ENCODE data around the gene EGLN2.
"Not testable (repeated sequence)": the region's sequence is repeated elsewhere in the genome, so short reads cannot be mapped to it uniquely, and the experiment has no call there.

EGLN2 gene

DNA sequence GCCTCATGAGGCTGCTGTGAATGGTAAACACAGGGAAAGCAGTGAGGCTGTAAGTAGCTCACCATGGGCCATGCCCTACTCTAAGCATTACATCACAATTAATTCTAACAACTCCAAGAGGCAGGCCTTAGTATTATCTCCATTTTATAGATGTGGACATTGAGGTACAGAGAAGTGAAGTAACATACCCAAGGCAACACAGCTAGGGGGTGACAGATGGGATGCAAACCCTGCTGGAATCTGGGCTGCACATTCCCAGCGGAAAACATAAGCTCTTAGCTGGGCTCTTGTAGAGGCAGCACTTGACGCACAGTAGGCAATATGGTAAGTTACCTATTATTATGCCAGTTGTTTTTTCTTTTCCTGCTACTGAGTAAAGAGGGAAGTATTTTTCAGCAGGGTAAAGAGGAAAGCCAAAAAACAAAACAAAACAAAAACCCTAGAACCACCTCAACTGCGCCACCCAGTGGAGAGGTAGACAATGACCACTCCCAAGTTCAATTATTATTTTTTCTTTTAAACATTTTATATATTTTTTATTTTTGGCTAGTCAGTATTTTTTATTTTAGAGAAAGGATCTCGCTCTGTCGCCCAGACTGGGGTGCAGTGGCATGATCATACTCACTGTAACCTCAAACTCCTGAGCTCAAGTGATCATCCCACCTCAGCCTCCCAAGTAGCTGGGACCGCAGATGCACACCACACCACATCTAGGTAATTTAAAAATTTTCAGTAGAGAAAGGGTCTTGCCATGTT, 20.7 kb downstream of the EGLN2 start:
- DNase-seq (ENCODE audit: low read depth), result not testable (repeated sequence)

DNA sequence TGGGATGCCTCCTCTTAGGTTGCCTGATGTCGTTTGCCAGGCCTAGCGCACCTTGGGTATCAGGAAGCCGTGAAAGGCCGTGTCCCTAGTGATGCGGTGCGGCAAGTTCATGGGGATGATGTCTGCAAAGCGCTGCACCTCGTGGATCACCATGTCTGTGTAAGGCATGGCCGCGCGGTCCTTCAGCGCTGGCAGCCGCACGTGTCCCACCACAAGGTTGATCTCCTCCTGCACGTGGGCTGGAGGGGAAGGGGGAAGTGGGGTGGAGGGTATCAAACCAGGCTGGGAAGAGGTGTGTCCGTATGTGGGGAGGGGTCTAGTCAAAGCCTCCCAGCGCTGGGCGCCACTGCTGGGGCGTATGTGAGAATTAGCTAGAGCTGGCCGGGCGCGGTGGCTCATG, 23.2 kb downstream of the EGLN2 start:
- no peak for DNase-seq (ENCODE audit: low read depth)

DNA sequence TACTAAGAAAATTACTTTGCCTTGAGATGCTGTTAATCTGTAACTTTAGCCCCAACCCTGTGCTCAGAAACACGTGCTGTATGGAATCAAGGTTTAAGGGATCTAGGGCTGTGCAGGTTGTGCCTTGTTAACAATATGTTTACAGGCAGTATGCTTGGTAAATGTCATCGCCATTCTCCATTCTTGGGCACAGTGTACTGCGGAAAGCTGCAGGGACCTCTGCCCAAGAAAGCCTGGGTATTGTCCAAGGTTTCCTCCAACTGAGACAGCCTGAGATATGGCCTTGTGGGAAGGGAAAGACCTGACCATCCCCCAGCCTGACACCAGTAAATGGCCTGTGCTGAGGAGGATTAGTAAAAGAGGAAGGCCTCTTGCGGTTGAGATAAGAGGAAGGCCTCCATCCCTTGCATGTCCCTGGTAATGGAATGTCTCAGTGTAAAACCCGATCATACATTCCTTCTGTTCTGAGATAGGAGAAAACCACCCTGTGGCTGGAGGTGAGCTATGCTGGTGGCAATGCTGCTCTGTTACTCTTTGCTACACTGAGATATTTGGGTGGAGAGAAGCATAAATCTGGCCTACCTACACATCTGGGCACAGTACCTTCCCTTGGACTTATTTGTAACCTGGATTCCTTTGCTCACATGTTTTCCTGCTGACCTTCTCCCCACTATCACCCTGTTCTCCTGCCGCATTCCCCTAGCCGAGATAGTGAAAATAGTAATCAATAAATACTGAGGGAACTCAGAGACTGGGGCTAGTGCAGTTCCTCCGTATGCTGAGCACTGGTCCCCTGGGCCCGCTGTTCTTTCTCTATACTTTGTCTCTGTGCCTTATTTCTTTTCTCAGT, 23.9 kb downstream of the EGLN2 start:
- DNase-seq (ENCODE audit: low read depth), result not testable (repeated sequence)

DNA sequence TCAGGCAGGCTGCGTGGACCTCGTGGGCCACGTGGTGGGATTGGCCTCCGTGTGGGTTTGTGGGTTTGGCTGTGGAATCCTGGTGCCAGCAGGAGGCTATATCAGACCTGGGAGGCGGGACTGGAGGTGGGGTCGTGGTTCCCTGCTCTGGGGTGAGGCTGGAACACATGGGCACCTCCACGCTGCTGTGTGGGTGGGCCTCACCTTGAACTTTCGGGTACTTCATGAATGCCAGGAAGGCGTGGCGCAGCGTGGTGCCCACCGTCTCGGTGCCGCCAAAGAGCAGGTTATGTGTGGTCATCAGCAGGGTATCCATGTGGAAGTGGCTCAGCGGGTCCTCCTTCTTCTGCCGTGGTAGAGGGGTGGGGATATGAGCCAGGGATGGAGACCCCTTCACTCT, 25.9 kb downstream of the EGLN2 start:
- DNase-seq (ENCODE audit: low read depth), result not testable (repeated sequence)

DNA sequence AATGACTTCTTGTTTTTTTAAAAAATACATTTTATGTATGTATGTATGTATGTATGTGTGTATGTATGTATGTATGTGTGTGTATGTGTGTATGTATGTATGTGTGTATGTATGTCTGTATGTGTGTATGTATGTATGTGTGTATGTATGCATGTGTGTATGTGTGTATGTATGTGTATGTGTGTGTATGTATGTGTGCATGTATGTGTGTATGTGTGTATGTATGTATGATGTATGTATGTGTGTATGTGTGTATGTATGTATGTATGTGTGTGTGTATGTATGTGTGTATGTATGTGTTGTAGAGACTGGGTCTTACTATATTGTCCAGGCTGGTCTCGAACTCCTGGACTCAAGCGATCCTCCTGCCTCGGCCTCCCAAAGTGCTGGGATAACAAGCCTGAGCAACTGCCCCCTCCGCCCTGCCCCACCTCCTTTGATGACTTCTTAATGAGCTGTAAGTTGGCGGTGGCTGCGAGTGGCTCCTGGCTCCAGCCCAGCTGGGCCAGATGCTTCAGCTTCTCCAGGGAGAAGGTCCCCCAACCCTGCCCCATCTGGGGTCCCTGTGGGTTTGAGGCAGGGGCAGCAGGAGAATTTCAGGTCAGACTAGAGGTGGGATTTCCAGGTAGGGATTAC, 26.6 kb downstream of the EGLN2 start:
- DNase-seq (ENCODE audit: low read depth), result not testable (repeated sequence)

DNA sequence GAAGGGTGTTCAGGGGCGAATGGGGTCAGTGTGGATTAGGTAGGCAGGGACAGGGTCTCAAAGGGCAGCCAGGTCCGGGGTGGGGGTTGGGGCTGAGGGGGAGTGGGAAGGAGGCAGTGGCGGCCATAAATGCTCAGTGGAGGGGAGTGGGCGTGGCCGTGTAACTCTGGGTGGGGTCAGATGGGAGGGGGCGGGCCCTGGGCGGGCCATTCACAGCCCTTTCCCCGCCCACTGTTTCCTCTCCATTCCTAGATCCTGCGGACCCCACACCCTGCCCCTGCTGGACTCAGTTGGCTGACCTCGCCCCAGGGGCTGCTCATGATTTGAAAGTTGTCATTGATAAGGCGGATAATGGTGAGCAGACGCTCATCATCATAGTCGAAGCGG, 27.3 kb downstream of the EGLN2 start:
- not testable (repeated sequence) for DNase-seq (ENCODE audit: low read depth)

DNA sequence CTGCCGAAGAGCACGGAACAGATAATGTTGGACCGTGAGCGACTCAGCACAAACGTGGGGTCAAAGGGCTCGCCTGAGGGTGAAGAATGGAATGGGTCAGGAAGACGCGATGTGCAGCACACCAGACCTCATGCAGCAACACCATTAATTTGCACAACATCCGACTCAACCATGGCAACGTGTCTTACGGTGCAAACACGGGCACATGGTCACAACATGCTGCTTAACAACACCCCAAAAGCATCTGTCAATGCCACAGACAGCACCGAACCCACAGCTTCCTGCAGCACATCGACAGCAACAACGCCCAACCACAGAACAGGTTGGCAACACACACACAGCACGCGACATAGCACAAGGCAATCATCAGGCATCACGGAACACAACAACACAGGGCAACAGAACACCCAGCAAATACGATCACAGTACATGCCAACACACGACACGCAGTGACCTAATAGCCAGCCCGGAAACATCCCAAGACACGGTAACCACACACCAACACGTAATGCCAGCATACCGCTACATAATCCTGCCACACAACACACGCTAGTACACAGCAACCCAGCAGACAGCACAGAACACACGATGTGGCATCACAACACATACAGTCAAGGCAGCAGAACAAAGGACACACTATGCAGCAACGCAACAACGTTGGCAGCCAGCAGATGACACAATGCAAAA, 27.9 kb downstream of the EGLN2 start:
- peak; percentile 68 for DNase-seq (ENCODE audit: low read depth)

DNA sequence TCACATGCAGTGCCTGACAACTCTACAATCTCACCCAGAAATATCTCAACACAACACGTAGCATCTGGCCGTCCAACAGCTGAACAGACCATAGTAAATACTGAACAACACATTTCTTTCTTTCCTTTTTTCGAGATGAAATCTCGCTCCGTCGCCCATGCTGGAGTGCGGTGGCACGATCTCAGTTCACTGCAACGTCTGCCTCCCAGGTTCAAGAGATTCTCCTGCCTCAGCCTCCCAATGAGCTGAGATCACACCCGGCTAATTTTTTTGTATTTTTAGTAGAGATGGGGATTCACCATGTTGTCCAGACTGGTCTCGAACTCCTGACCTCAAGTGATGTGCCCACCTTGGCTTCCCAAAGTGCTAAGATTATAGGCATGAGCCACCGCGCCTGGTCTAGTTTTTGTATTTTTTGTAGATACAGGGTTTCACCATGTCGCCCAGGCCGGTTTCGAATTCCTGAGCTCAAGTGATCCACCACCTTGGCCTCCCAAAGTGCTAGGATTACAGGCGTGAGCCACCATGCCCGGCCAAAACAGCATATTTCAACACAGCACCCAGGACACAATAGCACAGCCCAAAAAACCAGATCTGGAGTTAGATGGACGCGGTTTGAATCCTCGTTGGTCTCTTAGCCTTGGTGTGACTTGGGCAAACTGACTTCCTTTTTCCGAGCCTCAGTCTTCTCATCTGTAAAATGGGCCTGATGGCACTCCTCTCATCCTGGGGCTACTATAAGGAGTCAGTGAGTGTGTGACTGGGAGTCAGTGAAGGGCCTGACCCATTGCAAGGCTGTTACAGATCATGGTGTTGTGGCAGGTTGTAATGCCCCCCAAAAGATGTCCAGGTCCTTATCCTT, 28.6 kb downstream of the EGLN2 start:
- no peak for DNase-seq (ENCODE audit: low read depth)

DNA sequence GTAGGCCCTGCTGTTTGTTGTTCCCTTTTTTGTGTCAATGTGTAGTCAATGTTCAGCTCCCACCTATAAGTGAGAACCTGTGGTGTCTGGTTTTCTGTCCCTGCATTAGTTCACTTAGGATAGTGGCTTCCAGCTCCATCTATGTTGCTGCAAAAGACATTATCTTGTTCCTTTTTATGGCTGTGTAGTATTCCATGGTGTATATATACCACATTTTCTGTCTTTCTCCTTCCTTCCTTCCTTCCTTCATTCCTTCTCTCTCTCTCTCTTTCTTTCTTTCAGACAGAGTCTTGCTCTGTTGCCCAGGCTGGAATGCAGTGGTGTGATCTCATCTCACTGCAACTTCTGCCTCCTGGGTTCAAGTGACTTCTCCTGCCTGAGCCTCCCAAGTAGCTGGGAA, 30.2 kb downstream of the EGLN2 start:
- DNase-seq (ENCODE audit: low read depth), result no peak

DNA sequence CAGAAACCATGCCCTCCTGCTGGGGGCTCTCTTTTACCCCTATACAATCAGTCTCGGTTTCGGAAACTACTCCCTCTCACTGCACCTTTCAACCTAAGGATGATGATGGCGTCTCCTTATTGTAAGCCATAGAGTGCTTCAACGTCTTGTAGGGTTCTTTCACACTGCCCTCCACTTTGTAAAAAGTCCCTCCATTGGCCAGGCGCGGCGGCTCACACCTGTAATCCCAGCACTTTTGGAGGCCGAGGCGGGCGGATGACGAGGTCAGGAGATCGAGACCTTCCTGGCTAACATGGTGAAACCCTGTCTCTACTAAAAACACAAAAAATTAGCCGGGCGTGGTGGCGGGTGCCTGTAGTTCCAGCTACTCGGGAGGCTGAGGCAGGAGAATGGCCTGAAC, 31.8 kb downstream of the EGLN2 start:
- DNase-seq (ENCODE audit: low read depth), result not testable (repeated sequence)

DNA sequence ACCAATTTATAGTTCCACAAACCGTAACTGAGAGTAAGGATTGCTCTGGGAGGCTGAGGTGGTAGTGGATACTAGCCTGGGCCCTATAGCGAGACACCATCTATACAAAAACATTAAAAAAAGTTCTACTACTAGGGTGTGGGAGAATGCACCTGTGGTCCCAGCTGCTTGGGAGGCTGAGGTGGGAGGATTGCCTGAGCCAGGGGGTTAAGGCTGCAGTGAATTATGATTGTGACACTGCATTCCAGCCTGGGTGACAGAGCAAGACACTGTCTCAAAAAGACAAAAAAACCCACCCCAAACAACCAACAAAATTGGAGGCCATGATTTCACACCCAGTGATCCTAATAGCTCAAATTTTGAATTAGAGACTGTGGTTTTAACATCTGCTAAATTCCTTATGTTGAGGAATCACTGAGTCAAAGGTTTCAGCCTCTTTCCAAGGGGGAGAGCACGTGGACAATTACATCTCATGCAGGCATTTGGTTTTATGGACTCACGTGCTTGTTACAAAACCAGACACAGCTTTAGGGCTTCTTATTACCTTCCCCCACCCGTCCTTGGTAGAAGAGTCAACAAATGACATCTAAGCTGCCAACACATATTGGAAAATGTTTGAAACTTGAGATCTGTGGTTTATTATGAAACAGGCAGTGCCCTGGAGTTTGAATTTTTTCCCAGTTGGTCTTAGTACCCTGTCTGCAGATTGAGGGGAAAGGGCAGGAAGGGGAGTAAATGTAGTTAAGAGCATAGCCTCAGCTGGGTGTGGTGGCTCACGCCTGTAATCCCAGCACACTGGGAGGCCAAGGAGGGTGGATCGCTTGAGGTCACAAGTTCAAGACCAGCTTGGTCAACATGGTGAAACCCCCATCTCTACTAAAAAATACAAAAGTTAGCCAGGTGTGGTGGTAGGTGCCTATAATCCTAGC, 32.8 kb downstream of the EGLN2 start:
- no peak for DNase-seq (ENCODE audit: low read depth)

DNA sequence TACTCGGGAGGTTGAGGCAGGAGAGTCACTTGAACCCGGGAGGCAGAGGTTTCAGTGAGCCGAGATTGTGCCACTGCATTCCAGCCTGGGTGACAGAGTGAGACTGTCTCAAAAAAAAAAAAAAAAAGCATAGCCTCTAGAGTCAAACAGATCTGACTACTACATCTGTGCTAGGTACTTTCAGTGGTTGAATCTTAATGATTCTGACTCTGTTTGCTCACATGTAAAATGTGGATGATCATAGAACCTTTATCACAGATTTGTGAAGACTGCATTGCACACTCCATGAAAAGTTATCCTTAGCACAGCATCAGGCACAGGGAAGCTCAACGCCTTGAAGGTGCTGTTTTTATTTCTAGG, 33.4 kb downstream of the EGLN2 start:
- DNase-seq (ENCODE audit: low read depth), result not testable (repeated sequence)

DNA sequence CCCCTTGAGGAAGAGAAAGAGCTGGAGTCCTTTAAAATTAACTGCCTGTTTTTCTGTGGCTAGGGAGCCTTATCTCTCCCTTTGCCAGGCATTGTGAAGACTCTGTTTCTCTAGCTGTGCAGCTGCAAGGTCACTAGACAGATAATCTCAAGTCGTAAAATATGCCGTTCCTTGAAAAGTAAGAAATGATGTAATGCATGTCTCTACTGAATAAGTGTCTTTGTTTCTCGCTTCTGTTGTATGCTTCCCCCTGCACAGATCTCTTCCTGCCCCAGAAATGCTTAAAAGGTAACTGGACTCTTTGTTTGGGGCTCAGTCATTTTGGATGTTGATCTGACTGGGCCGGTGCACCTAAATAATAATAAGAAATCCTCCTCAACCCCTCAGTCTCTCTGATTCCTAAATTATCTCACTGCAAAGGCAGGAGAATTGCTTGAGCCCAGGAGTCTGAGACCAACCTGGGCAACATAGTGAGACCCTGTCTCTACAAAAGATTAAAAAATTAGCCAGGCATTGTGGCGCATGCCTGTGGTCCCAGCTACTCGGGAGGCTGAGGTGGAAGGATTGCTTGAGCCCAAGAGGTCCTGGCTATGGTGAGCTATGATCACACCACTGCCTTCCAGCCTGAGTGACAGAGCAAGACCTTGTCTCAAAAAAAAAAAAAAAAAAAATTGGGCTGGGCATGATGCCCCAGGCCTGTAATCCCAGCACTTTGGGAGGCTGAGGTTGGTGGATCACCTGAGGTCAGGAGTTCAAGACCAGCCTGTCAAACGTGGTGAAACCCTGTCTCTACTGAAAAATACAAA, 34.9 kb downstream of the EGLN2 start:
- not testable (repeated sequence) for DNase-seq (ENCODE audit: low read depth)

DNA sequence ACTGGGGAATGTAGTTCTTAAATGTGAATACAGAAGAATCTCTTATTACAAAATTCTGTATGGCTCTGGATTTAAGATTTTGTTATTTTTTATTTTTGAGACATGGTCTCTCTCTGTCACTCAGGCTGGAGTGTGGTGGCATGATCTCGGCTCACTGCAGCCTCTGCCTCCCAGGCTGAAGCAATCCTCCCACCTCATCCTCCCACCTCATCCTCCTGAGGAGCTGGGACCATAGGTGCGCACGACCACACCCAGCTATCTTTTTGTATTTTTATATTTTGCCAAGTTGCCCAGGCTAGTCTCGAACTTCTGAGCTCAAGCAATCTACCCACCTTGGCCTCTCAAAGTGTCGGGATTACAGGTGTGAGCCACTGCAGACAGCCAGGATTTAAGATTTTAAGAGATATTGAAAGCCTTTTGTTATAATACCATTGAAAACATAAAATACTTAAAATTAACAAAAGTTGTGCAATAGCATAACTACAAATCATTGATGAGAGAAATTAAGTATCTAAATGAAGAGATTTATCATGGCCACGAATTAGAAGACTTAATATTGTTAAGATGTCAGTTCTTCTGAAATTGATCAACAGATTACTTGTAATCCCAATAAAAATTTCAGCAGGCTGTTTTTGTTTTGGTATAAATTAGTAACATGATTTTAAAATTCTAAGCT, 37.9 kb downstream of the EGLN2 start:
- no peak for DNase-seq (ENCODE audit: low read depth)

DNA sequence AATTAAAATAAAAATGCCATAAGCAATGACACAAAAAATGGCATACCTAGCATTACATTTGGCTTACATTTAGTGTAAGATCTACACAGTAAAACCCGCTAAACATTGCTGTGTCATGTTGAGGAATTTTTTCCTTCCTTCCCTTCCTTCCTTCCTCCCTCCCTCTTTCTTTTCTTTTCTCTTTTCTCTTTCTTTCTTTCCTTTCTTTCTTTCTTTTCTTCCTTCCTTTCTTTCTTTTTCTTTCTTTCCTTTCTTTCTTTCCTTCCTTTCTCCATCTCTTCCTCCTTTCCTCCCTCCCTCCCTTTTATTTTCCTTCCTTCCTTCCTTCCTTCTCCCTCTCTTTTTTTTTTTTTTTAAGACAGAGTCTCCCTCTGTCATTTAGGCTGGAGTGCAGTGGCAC, 39.5 kb downstream of the EGLN2 start:
- DNase-seq (ENCODE audit: low read depth), result not testable (repeated sequence)

DNA sequence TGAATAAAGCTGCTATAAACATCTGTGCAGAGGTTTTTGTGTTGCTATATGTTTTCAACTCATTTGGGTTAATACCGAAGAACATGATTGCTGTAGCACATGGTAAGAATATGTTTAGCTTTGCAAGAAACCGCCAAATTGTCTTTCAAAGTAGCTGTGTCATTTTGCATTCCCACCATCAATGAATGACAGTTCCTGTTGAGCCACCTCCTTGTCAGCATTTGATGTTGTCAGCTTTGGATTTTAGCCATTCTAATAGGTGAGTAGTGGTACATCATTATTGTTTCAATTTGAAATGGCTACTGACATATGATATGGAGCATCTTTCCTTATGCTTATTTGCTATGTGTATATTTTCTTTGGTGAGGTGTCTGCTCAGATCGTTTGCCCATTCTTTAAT, 43.0 kb downstream of the EGLN2 start:
- not testable (repeated sequence) for DNase-seq (ENCODE audit: low read depth)

DNA sequence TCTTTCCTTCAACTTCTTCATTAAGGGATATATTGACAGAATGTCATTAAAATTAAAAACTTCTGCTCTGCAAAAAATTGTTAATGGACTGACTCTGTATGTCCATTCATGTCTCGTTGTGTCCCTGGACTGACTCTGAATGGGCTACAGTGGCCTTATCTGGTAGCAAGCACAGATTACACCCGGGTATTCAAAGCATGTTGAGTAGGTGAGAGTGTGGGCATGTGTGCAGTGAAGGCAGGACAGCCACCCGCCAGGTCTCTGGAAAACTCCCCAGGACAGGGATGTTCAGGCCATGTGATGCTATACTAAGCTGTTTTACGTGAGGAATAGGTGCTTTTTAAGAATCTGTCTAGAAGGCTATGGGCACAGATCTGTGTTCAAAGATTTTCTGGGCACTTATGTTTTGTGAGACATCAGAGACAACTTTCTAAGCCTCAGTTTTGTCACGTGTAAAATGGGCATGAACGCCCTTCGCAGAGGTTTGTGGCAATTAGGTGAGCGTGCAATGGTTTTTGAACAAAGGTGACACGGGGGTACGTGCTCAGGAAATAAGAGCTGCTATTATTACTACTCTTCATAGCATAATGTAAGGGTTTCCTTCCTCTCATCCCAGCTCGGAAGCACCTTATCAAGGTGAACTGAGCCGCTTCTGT, 44.1 kb downstream of the EGLN2 start:
- DNase-seq (ENCODE audit: low read depth), result not testable (repeated sequence)

DNA sequence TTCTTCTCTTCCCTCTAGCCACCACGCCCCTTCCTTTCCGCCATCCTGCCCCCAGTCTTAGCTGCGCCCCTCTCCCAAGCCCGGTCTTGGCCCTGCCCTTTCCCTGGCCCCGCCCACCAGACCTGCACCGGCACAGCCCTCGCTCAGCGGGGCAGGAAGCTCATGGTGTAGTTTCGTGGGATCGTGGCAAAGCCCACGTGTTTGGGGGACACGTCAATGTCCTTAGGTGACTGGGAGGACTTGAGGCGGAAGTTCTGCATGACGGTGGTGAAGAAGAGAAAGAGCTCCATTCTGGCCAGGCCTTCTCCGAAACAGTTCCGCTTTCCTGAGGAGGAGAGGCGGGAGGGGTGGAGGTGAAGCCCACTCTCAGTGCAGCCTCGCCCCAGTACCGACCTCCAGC, 44.7 kb downstream of the EGLN2 start:
- DNase-seq (ENCODE audit: low read depth), result peak; percentile 87
